Keratinocyte (primary cell): Measurements from ENCODE around the gene TIMP2.

Source experiments
- CTCF ChIP-seq, 3 experiments: IDR thresholded peaks in 1 of 3; conservative IDR thresholded peaks in 1 of 3; optimal IDR thresholded peaks in 1 of 3; 2 replicates in 2 of 3; 3 replicates in 1 of 3; pipeline versions ENCODE3 to v1.5.1; 2011; ENCODE audit warnings: low read length in 3 of 3, mild to moderate bottlenecking in 3 of 3, moderate library complexity in 2 of 3, control low read depth in 1 of 3, inconsistent platforms in 1 of 3; ENCODE audit not compliant: insufficient read depth in 2 of 3; ENCODE audit errors: extremely low read depth in 1 of 3
- EZH2 ChIP-seq: IDR thresholded peaks from one replicate; pipeline ENCODE4 v1.6.1; 2012; ENCODE audit warnings: inconsistent platforms, mild to moderate bottlenecking, low read length, moderate library complexity

- TF ChIP-seq CTCF (optimal IDR thresholded peaks at IDR 0.05 in 1 of 3, IDR thresholded peaks at IDR 0.05 in 1 of 3, conservative IDR thresholded peaks at IDR 0.05 in 1 of 3; ENCODE audit: extremely low read depth in 1 of 3, insufficient read depth in 2 of 3, low read length in 3 of 3) (no peak), EZH2 (no peak)
These were observed 52.7 kb downstream of the TIMP2 start for GRCh38 chr17:78872486-78872885.
